GM12878 (cell line): ENCODE data around the gene DNASE2. TPM values are rescaled to one million over a fixed set of nuclear protein-coding genes. Genes with fewer than 3 reads are reported as not detected.
A peak's percentile ranks its signal among the peaks of the same experiment; 100 is the strongest.

ENCODE experiments used
- ATAC-seq: fragments of 200-7000 bp; cut with Tn5 transposase; 3 replicates; pipeline ENCODE4 v1.9.1; 2020; ENCODE audit warnings: mild to moderate bottlenecking, moderate library complexity
- BruUV-seq: library from RNA; stranded (reverse); fragments of 400-500 nt; replicated peaks from 2 replicates; lab custom pipeline; 2021; lab: Mats Ljungman, UMichigan
- CTCF ChIA-PET: fragments of 300-600 bp; sonication (Branson Sonifier 250); formaldehyde crosslinking; extraction: SDS; loops from one replicate; lab custom pipeline; 2021; ENCODE audit warnings: inconsistent platforms; lab: Yijun Ruan, JAX
- POLR2A ChIA-PET: fragments of 350-600 bp; formaldehyde crosslinking; extraction: SDS; loops from one replicate; lab custom pipeline; 2021; ENCODE audit warnings: inconsistent platforms; lab: Charles Lee
- RAD21 ChIA-PET: fragments of 300-600 bp; sonication (Branson Sonifier 250); formaldehyde crosslinking; loops from one replicate; lab custom pipeline; 2023; ENCODE audit warnings: antibody characterized with exemption; ENCODE audit not compliant: unreplicated experiment; lab: Charles Lee
- SMC1A ChIA-PET: fragments of 300-600 bp; sonication (Branson Sonifier 250); formaldehyde crosslinking; loops from one replicate; lab custom pipeline; 2023; ENCODE audit not compliant: unreplicated experiment, uncharacterized antibody; lab: Charles Lee
- DNase-seq: peaks from one replicate; pipeline ENCODE4 v3.0.0-alpha.2; 2011; ENCODE audit warnings: low read depth, low spot score
- FAIRE-seq: peaks from 3 replicates; lab custom pipeline; 2011; peaks lifted over from hg19 to GRCh38; lab: Jason Lieb, UNC
- H2AFZ ChIP-seq: 2 replicates; pipeline ENCODE4 v1.6.0; 2011; ENCODE audit warnings: low read depth, low read length, control low read depth; ENCODE audit not compliant: control insufficient read depth
- H3K27ac ChIP-seq: 2 replicates; pipeline ENCODE4 v1.5.1; 2011; ENCODE audit warnings: control low read depth; ENCODE audit not compliant: control insufficient read depth, insufficient read depth
- H3K27me3 ChIP-seq, 2 experiments: replicated peaks in 1 of 2; 2 replicates each; pipeline versions ENCODE4 v1.6.0 to v1.6.1; 2011; ENCODE audit warnings: low read length in 1 of 2; ENCODE audit not compliant: control insufficient read depth in 2 of 2, insufficient read depth in 2 of 2
- H3K36me3 ChIP-seq, 2 experiments: 2 replicates each; pipeline ENCODE4 v1.5.1; 2011; ENCODE audit warnings: low read length in 1 of 2; ENCODE audit not compliant: control insufficient read depth in 2 of 2, insufficient read depth in 2 of 2
- H3K4me1 ChIP-seq: 2 replicates; pipeline ENCODE4 v1.6.1; 2011; ENCODE audit warnings: mild to moderate bottlenecking, low read length, moderate library complexity, mixed read lengths; ENCODE audit not compliant: control insufficient read depth, insufficient read depth
- H3K4me2 ChIP-seq: 2 replicates; pipeline ENCODE4 v1.6.0; 2011; ENCODE audit warnings: control low read depth; ENCODE audit not compliant: control insufficient read depth, insufficient read depth
- H3K4me3 ChIP-seq: fragments of 200-600 bp; sonication (generic); 2 replicates; pipeline ENCODE4 v1.5.1; 2016
- H3K79me2 ChIP-seq: 2 replicates; pipeline ENCODE4 v1.6.0; 2011; ENCODE audit warnings: low read length; ENCODE audit not compliant: control insufficient read depth, insufficient read depth
- H3K9ac ChIP-seq: 2 replicates; pipeline ENCODE4 v1.8.0; 2011; ENCODE audit warnings: low read length, control low read depth, mixed read lengths; ENCODE audit not compliant: control insufficient read depth, insufficient read depth
- H3K9me3 ChIP-seq: replicated peaks from 3 replicates; pipeline ENCODE4 v1.5.1; 2011; ENCODE audit warnings: mild to moderate bottlenecking, low read length; ENCODE audit not compliant: control insufficient read depth, insufficient read depth
- H4K20me1 ChIP-seq: 2 replicates; pipeline ENCODE4 v1.6.0; 2011; ENCODE audit not compliant: control insufficient read depth, insufficient read depth
- FOS ChIP-seq: IDR thresholded peaks from 3 replicates; pipeline ENCODE4 v1.6.1; 2011; ENCODE audit warnings: borderline replicate concordance; ENCODE audit not compliant: insufficient read length; ENCODE audit errors: extremely low read depth
- POLR2A ChIP-seq: IDR thresholded peaks from 2 replicates; pipeline ENCODE4 v1.6.1; 2011; ENCODE audit warnings: low read depth, mild to moderate bottlenecking, low read length
- RELA ChIP-seq: fragments of 450-650 bp; IDR thresholded peaks from 2 replicates; pipeline ENCODE4 v1.8.0; 2014; ENCODE audit warnings: borderline replicate concordance; ENCODE audit not compliant: partially characterized antibody
- SIX5 ChIP-seq: IDR thresholded peaks from 2 replicates; pipeline ENCODE4 v1.6.1; 2011; ENCODE audit warnings: mild to moderate bottlenecking, low read depth, low read length, moderate library complexity; ENCODE audit not compliant: severe bottlenecking
- TCF3 ChIP-seq: IDR thresholded peaks from 2 replicates; pipeline ENCODE4 v1.6.1; 2012; ENCODE audit warnings: low read depth, mild to moderate bottlenecking, low read length, borderline replicate concordance; ENCODE audit not compliant: insufficient read depth
- WGBS: methylation state at CpG from one replicate; pipeline ENCODE4 v1.1.6; 2016; ENCODE audit warnings: low lambda C conversion rate; ENCODE audit not compliant: insufficient replicate concordance, insufficient coverage; ENCODE audit errors: missing lambda C conversion rate; 5-methylcytosine and 5-hydroxymethylcytosine counted together
- in situ Hi-C: fragments of 300-500 bp; cut with MboI; formaldehyde crosslinking; loops from 9 replicates; pipeline ENCODE4 v1.14.3; 2018; ENCODE audit warnings: mixed read lengths
- intact Hi-C: fragments of 100-400 bp; cut with micrococcal nuclease; formaldehyde crosslinking; loops from one replicate; pipeline ENCODE4 v1.14.2; 2022; ENCODE audit not compliant: unreplicated experiment
- polyA plus RNA-seq, 11 experiments: library from polyadenylated mRNA; depleted of rRNA in 4 of 11; unstranded in 6 of 11; stranded (reverse) in 5 of 11; fragments of >200 nt; fragmentation: Nextera tagmentation in 4 of 11; fragmentation: Illumina TruSeq in 1 of 11; extraction: Ambion mirVana in 4 of 11; extraction: Trizol in 1 of 11; gene quantifications; 1 replicate in 1 of 11; 2 replicates in 10 of 11; pipeline versions ENCODE4 v1.2.1 to v1.2.3, GENCODE V29; 2011 to 2016; ENCODE audit warnings: inconsistent platforms in 2 of 11, missing spikeins in 2 of 11, low read depth in 1 of 11
- total RNA-seq, 4 experiments: library from RNA; depleted of rRNA in 3 of 4; stranded (reverse); fragments of >200 nt in 3 of 4; fragmentation: Illumina TruSeq in 1 of 4; extraction: Trizol in 1 of 4; gene quantifications; 2 replicates each; pipeline versions ENCODE4 v1.2.1 to v1.2.3, GENCODE V29; 2013 to 2021
- TF ChIP-seq, protein P1 (sequence below): fragments of 450-650 bp; IDR thresholded peaks from 2 replicates; pipeline ENCODE4 v1.6.1; 2018; ENCODE audit warnings: mild to moderate bottlenecking, low read depth, moderate library complexity; ENCODE audit not compliant: partially characterized antibody
- TF ChIP-seq, protein P2 (sequence below): IDR thresholded peaks from 2 replicates; pipeline ENCODE4 v1.6.1; 2011; ENCODE audit warnings: borderline replicate concordance, low read depth, mild to moderate bottlenecking, moderate library complexity, low read length; ENCODE audit not compliant: insufficient read depth, poor library complexity, severe bottlenecking

The DNASE2 gene
- total and polyA plus RNA-seq, 10 of the 15 experiments (the other 5 are each of a cell fraction or from before 2014, with no cell fraction given) = 4.9 to 32.1 (median 22.0) TPM

DNA sequence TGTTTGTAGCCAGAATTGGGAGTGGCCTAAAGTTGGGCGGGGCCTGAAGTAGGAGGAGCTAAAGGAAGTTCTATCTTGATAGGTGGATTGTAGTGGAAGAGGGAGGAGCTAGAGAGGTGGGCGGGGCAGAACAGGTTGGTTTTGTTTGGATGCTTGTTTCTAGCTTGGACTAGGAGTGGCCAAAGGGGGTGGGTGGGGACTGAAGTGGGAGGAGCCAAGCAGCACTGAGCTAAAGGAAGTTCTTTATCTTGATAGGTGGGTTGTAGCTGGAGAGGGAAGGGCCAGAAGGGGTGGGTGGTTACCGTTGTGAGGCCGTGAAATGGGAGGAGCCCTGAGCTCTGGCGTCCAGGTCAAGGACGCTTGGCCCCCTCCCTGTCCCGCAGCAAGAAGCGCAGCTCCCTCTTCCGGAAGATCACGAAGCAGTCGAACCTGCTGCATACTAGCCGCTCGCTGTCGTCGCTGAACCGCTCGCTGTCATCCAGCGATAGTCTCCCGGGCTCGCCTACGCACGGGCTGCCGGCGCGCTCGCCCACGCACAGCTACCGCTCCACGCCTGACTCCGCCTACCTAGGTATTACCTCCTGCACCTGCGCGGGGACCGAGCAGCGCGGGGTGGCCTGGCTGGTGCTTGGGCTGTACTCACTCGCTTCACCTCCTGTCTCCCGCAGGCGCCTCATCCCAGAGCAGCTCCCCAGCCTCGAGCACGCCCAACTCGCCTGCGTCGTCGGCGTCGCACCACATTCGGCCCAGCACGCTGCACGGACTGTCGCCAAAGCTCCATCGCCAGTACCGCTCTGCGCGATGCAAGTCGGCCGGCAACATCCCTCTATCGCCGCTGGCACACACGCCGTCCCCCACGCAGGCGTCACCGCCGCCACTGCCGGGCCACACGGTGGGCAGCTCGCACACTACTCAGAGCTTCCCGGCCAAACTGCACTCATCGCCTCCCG lies 8.0 kb downstream of the DNASE2 start:
- DNase-seq (no peak), FAIRE-seq (no peak), ATAC-seq (peak; percentile 80)
- ChIA-PET SMC1A (no interaction called here), POLR2A (interaction anchor here (0.7 kb wide), 1 partner anchor 9 kb away, joined by 4 read pairs; no protein-coding TSS in a partner anchor), RAD21 (no interaction called here), CTCF (interaction anchor here (0.8 to 1.2 kb wide), 4 partner anchors 8 to 92 kb away, joined by 3 to 4 read pairs (median 3); partner anchors contain the start of gene DNASE2)
- TF ChIP-seq, protein P1, sequence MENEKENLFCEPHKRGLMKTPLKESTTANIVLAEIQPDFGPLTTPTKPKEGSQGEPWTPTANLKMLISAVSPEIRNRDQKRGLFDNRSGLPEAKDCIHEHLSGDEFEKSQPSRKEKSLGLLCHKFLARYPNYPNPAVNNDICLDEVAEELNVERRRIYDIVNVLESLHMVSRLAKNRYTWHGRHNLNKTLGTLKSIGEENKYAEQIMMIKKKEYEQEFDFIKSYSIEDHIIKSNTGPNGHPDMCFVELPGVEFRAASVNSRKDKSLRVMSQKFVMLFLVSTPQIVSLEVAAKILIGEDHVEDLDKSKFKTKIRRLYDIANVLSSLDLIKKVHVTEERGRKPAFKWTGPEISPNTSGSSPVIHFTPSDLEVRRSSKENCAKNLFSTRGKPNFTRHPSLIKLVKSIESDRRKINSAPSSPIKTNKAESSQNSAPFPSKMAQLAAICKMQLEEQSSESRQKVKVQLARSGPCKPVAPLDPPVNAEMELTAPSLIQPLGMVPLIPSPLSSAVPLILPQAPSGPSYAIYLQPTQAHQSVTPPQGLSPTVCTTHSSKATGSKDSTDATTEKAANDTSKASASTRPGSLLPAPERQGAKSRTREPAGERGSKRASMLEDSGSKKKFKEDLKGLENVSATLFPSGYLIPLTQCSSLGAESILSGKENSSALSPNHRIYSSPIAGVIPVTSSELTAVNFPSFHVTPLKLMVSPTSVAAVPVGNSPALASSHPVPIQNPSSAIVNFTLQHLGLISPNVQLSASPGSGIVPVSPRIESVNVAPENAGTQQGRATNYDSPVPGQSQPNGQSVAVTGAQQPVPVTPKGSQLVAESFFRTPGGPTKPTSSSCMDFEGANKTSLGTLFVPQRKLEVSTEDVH = no peak
- TF ChIP-seq RELA = no peak
- TF ChIP-seq TCF3 = 0 out of 2 replicates have a peak, but pooled peaks have one; percentile 32
- TF ChIP-seq FOS = no peak
- TF ChIP-seq SIX5 = no peak
- TF ChIP-seq, protein P2, sequence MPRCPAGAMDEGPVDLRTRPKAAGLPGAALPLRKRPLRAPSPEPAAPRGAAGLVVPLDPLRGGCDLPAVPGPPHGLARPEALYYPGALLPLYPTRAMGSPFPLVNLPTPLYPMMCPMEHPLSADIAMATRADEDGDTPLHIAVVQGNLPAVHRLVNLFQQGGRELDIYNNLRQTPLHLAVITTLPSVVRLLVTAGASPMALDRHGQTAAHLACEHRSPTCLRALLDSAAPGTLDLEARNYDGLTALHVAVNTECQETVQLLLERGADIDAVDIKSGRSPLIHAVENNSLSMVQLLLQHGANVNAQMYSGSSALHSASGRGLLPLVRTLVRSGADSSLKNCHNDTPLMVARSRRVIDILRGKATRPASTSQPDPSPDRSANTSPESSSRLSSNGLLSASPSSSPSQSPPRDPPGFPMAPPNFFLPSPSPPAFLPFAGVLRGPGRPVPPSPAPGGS = peak; percentile 82
- peak; percentile 44; the same call in 1 of the 2 replicates for TF ChIP-seq POLR2A
- Histone ChIP-seq H3K79me2 (no peaks in the 10 kb centered on the region), H2AFZ (no peak overlapping the region), H3K27me3 (no peaks in the 10 kb centered on the region), H3K9me3 (no peaks in the 10 kb centered on the region; the same call in 2 of the 3 replicates), H3K36me3 (peaks cover 0 to 4% of the 10 kb centered on the region in 2 experiments; a peak in 1 of 4 replicates), H3K4me3 (no peak overlapping the region), H3K27ac (no peak overlapping the region), H3K9ac (no peak overlapping the region), H4K20me1 (no peaks in the 10 kb centered on the region), H3K4me2 (no peak overlapping the region), H3K4me1 (no peaks in the 10 kb centered on the region)
- in situ Hi-C loops = no loop called here
- 97% methylated on average over 60 of the region's 70 CpGs for WGBS
- intact Hi-C loops = no loop called here
- BruUV-seq = no TSS peak
